ENCODE measurements around the gene ETNK2. TPM values are rescaled to one million over a fixed set of nuclear protein-coding genes. Genes with fewer than 3 reads are reported as not detected.

The ETNK2 gene, protein sequence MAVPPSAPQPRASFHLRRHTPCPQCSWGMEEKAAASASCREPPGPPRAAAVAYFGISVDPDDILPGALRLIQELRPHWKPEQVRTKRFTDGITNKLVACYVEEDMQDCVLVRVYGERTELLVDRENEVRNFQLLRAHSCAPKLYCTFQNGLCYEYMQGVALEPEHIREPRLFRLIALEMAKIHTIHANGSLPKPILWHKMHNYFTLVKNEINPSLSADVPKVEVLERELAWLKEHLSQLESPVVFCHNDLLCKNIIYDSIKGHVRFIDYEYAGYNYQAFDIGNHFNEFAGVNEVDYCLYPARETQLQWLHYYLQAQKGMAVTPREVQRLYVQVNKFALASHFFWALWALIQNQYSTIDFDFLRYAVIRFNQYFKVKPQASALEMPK
- total RNA-seq (2022; extraction: Qiagen RNA extraction; ENCODE audit: low read depth), result 3.4 to 4.6 TPM (median 4.1 TPM) in 5 replicates

DNA sequence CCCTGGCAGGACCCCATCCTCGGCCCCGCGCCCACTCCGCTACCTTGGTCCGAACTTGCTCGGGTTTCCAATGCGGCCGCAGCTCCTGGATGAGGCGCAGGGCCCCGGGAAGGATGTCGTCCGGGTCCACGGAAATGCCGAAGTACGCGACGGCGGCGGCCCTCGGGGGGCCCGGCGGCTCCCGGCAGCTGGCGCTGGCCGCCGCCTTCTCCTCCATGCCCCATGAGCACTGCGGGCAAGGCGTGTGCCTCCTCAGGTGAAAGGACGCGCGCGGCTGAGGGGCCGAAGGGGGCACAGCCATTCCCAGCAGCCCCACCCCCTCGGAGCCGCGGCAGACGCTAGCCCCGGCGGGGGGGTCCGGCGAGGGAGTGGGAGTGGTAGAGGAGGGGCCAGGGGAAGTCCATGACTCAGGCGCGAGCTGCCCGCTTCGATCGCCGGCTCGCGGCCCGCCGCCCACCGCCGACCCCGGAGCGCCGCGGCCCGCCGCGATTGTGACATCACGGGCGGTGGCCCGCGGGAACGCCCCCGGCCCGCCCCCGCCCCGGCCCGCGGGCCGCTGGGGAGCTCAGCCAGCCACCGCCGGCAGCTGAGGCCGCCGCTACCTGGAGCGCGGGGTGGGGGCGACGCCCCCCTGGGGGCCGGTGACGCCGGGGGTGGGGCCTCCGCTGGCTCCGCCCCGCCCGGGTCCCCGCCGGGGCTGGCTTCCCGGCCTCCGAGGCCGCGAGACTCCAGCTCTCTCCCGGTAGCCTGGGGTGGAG, at the start of gene ETNK2:
ETNK2 (minus strand) TSS at position 493 of the 758 bp plus-strand sequence; CDS start at position 301, 192 bp downstream.

DNA sequence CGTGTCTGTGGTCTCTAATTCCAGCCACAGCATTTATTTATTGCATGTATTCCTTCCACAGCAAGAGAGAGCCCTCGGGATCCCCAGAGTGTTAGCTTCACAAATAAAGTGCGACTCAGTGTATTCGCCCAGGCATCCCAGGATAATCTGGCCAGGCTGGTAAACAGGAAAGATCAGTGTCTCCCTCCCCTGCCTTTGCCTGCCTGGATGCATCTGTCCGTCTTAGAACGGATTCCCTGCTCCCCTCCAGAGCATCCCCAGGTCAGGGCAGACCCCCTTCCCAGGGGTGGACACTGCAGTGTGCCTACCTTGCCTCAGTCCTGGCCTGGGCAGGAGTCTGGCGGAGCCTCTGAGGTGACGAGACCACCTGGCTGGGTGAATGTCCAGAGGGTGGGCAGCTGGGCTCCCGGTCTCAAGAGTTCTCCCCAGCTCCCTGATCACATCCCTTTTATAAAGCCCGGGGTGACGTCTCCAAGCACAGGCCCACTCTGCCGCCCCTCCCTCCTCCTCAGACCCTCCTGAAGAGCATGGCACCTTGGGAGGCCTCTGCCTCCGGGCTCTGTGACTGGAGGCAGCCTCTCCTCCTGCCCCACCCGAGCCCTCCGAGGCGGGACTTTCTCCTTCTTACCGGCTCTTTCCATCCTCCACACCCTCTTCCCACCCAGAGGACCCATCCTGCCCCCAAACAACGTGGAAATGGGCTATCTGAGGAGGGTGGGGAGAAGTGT, 44.4 kb upstream of the ETNK2 start, which contains the start of gene KISS1:
KISS1 (minus strand) TSS at position 424 of the 728 bp plus-strand sequence. CDS start 3,615 bp downstream, outside the sequence.

DNA sequence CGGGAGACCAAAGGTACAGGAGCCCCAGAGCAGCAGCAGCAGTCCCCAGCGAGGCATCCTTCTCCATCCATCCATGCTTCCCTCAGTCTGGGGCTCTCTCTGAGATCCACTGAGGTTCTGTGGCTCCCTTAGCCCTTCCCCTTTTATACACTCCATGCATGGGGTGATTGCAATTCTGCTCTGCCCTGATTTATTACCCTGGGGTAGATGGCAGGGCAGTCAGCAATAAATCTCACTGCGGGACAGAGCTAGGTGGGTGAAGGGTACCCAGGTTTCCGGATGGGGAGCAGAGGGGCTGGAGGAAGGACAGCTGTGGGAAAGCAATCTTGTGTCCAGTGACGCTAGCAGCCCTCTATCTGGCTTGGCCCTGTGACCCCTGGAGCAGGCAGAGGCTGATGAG, 14.4 kb upstream of the ETNK2 start, which contains the start of gene REN:
REN (minus strand) TSS at position 119 of the 400 bp plus-strand sequence; CDS start at position 75, 44 bp downstream.

Other genes starting within 250 kb of the ETNK2 start
- 14.6 to 20.9 TPM (median 19.4 TPM) in 5 replicates for gene SOX13, start 78.9 kb downstream of the ETNK2 start, total RNA-seq (2022; extraction: Qiagen RNA extraction; ENCODE audit: low read depth)
- gene REN, start 14.3 kb upstream of the ETNK2 start, total RNA-seq (2022; extraction: Qiagen RNA extraction; ENCODE audit: low read depth), result not detected in 5 replicates
- gene KISS1, start 44.4 kb upstream of the ETNK2 start, total RNA-seq (2022; extraction: Qiagen RNA extraction; ENCODE audit: low read depth), result 1.1 TPM in 1 of 5 replicates, not detected in the others
- gene GOLT1A, start 61.9 kb upstream of the ETNK2 start, total RNA-seq (2022; extraction: Qiagen RNA extraction; ENCODE audit: low read depth), result 4.1 to 7.6 TPM (median 4.6 TPM) in 5 replicates
- gene PLEKHA6, start 207.9 kb upstream of the ETNK2 start, total RNA-seq (2022; extraction: Qiagen RNA extraction; ENCODE audit: low read depth), result 16.9 to 32.3 TPM (median 25.3 TPM) in 5 replicates